ENCODE measurements around the gene PARD3B. TPM values are rescaled to one million over a fixed set of nuclear protein-coding genes. Genes with fewer than 3 reads are reported as not detected.

Gene PARD3B
- polyA plus RNA-seq, 3 donors: not detected

DNA sequence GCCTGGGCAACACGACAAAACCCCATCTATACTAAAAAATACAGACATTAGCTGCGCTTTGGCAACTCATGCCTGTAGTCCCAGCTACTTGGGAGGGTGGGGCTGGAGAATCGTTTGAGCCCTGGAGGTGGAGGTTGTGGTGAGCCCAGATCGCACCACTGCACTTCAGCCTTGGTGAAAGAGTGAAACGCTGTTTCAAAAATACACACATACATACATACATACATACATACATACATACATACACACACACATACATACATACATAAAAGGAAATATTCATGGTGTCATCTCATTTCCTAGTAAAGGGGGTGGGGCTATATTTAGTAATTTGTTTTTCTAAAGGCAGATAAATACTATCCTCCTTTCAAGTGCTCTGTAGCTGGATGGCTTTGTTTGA is 205.1 kb downstream of the PARD3B start:
- Histone ChIP-seq H3K79me2 (ENCODE audit: insufficient read depth, low read length) (no peaks in the 10 kb centered on the region), H3K9me3 (replicated peaks in 1 of 2; ENCODE audit: control insufficient read depth in 1 of 2, insufficient read depth in 1 of 2, low read length in 2 of 2) (no peaks in the 10 kb centered on the region), H3K9ac (ENCODE audit: insufficient read depth, low read length, poor library complexity, severe bottlenecking) (no peak overlapping the region), H3K27me3 (ENCODE audit: control insufficient read depth in 2 of 2, insufficient read depth in 2 of 2, low read length in 2 of 2) (no peaks in the 10 kb centered on the region), H3K27ac (ENCODE audit: low read depth in 1 of 2, low read length in 2 of 2) (no peak overlapping the region), H4K20me1 (ENCODE audit: insufficient read depth, low read length) (no peaks in the 10 kb centered on the region), H3K36me3 (replicated peaks in 1 of 2; ENCODE audit: control insufficient read depth in 1 of 2, insufficient read depth in 2 of 2, low read length in 2 of 2) (no peaks in the 10 kb centered on the region), H3K4me1 (ENCODE audit: control insufficient read depth in 1 of 2, insufficient read depth in 2 of 2, low read length in 2 of 2) (no peaks in the 10 kb centered on the region), H2AFZ (ENCODE audit: insufficient read depth, low read depth, low read length, poor library complexity, severe bottlenecking) (no peak overlapping the region), H3K4me3 (replicated peaks in 1 of 3; ENCODE audit: low read depth in 2 of 3, low read length in 3 of 3) (no peak overlapping the region), H3K4me2 (replicated peaks; ENCODE audit: extremely low read depth, low read length, poor library complexity, severe bottlenecking) (no peak overlapping the region)
- TF ChIP-seq, protein P1, sequence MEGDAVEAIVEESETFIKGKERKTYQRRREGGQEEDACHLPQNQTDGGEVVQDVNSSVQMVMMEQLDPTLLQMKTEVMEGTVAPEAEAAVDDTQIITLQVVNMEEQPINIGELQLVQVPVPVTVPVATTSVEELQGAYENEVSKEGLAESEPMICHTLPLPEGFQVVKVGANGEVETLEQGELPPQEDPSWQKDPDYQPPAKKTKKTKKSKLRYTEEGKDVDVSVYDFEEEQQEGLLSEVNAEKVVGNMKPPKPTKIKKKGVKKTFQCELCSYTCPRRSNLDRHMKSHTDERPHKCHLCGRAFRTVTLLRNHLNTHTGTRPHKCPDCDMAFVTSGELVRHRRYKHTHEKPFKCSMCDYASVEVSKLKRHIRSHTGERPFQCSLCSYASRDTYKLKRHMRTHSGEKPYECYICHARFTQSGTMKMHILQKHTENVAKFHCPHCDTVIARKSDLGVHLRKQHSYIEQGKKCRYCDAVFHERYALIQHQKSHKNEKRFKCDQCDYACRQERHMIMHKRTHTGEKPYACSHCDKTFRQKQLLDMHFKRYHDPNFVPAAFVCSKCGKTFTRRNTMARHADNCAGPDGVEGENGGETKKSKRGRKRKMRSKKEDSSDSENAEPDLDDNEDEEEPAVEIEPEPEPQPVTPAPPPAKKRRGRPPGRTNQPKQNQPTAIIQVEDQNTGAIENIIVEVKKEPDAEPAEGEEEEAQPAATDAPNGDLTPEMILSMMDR (IDR thresholded peaks at IDR 0.05): no peak
- peaks cover 0 to 4% (median 3%) of the 10 kb centered on the region in 7 donors for H3K9me3 Mint-ChIP-seq
- no peak overlapping the region for H3K4me3 Mint-ChIP-seq
- no peaks in the 10 kb centered on the region for H3K4me1 Mint-ChIP-seq
- no peaks in the 10 kb centered on the region for H3K27me3 Mint-ChIP-seq (ENCODE audit: low read depth in 3 of 3)
- H3K36me3 Mint-ChIP-seq: no peaks in the 10 kb centered on the region
- intact Hi-C loops (cut with micrococcal nuclease): no loop called here
- DNase-seq: no peak
- no peak overlapping the region for H3K27ac Mint-ChIP-seq
- no CpG with 5 or more reads among the region's 5 CpGs for WGBS (ENCODE audit: insufficient coverage)

DNA sequence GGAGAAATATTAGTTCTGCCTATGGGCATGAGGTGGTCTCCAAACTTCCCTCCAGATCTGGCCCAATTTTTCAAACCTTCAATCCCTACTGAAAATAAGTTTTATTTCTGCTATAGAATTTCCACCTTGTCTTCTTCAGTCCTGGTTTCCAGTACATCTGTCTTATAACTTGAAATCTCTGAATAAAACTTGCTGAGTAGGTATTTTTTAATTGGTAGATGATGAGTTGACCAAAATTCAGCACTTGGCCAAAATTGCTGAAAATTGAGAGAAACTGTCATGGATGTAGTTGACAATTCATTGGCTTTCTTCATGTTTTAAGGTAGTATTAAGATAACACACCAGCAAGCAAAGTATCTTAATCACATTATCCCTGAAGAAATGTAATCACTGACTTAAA is 206.2 kb downstream of the PARD3B start:
- DNase-seq: no peak
- H3K4me2 ChIP-seq (replicated peaks; ENCODE audit: extremely low read depth, low read length, poor library complexity, severe bottlenecking): no peak overlapping the region
- no peak overlapping the region for H3K9ac ChIP-seq (ENCODE audit: insufficient read depth, low read length, poor library complexity, severe bottlenecking)
- Mint-ChIP-seq H3K4me3 (no peak overlapping the region), H3K27ac (no peak overlapping the region), H3K4me1 (no peaks in the 10 kb centered on the region), H3K27me3 (ENCODE audit: low read depth in 3 of 3) (peaks cover 0 to 2% (median 0%) of the 10 kb centered on the region in 3 donors), H3K9me3 (peaks cover 0 to 4% (median 2%) of the 10 kb centered on the region in 7 donors), H3K36me3 (no peaks in the 10 kb centered on the region)
- no peaks in the 10 kb centered on the region for H3K79me2 ChIP-seq (ENCODE audit: insufficient read depth, low read length)
- H3K4me1 ChIP-seq (ENCODE audit: control insufficient read depth in 1 of 2, insufficient read depth in 2 of 2, low read length in 2 of 2): no peaks in the 10 kb centered on the region
- intact Hi-C loops (cut with micrococcal nuclease): no loop called here
- no peak overlapping the region for H3K4me3 ChIP-seq (replicated peaks in 1 of 3; ENCODE audit: low read depth in 2 of 3, low read length in 3 of 3)
- H3K36me3 ChIP-seq (replicated peaks in 1 of 2; ENCODE audit: control insufficient read depth in 1 of 2, insufficient read depth in 2 of 2, low read length in 2 of 2): no peaks in the 10 kb centered on the region
- no peaks in the 10 kb centered on the region for H3K9me3 ChIP-seq (replicated peaks in 1 of 2; ENCODE audit: control insufficient read depth in 1 of 2, insufficient read depth in 1 of 2, low read length in 2 of 2)
- no peaks in the 10 kb centered on the region for H3K27me3 ChIP-seq (ENCODE audit: control insufficient read depth in 2 of 2, insufficient read depth in 2 of 2, low read length in 2 of 2)
- TF ChIP-seq, protein P1 (IDR thresholded peaks at IDR 0.05): no peak
- no peaks in the 10 kb centered on the region for H4K20me1 ChIP-seq (ENCODE audit: insufficient read depth, low read length)
- H2AFZ ChIP-seq (ENCODE audit: insufficient read depth, low read depth, low read length, poor library complexity, severe bottlenecking): no peak overlapping the region
- H3K27ac ChIP-seq (ENCODE audit: low read depth in 1 of 2, low read length in 2 of 2): no peak overlapping the region

Data from CD14-positive monocyte (primary cell).